HCT116 (cell line): Measurements from ENCODE around the gene CGNL1. TPM values are rescaled to one million over a fixed set of nuclear protein-coding genes. Genes with fewer than 3 reads are reported as not detected.

Experiments
- ATAC-seq: fragments of 200-7000 bp; cut with Tn5 transposase; 2 replicates; pipeline ENCODE4 v1.9.1; 2020; ENCODE audit warnings: mild to moderate bottlenecking, moderate library complexity
- BruUV-seq: library from RNA; stranded (reverse); fragments of 400-500 nt; replicated peaks from 2 replicates; lab custom pipeline; 2021; lab: Mats Ljungman, UMichigan
- CTCF ChIA-PET: fragments of 300-600 bp; sonication (Branson Sonifier 250); formaldehyde crosslinking; loops from one replicate; lab custom pipeline; 2021; ENCODE audit warnings: antibody characterized with exemption; lab: Charles Lee
- POLR2A ChIA-PET: fragments of 300-600, 350-600 bp; sonication (Branson Sonifier 250); formaldehyde crosslinking; loops from one replicate; lab custom pipeline; 2021; ENCODE audit warnings: antibody characterized with exemption; lab: Charles Lee
- RAD21 ChIA-PET, 2 experiments: fragments of 300-600 bp; sonication (Branson Sonifier 250); formaldehyde crosslinking; loops; one replicate each; lab custom pipeline; 2023; ENCODE audit warnings: low total read pairs in 2 of 2; ENCODE audit not compliant: uncharacterized antibody in 2 of 2, unreplicated experiment in 2 of 2, low non-redundant PET in 1 of 2; lab: Charles Lee
- DNase-seq: peaks from one replicate; pipeline ENCODE4 v3.0.0-alpha.2; 2010; ENCODE audit warnings: low read depth, low spot score
- H2AFZ ChIP-seq: fragments of 200-600 bp; shearing (Covaris generic), sonication (generic); 2 replicates; pipeline ENCODE4 v1.6.1; 2017; ENCODE audit warnings: low read depth, mixed run types, mixed read lengths, antibody characterized with exemption, low read length; ENCODE audit not compliant: poor library complexity, severe bottlenecking
- H3K27ac ChIP-seq: 2 replicates; pipeline ENCODE4 v1.5.1; 2012; ENCODE audit warnings: low read depth, low read length
- H3K27me3 ChIP-seq: fragments of 200-600 bp; sonication (generic); 2 replicates; pipeline ENCODE4 v1.6.1; 2016; ENCODE audit warnings: mixed run types, low read length, mixed read lengths; ENCODE audit not compliant: insufficient read depth
- H3K36me3 ChIP-seq, 2 experiments: fragments of 200-500 bp in 1 of 2; fragments of 200-600 bp in 1 of 2; sonication (Bioruptor generic) in 1 of 2; sonication (generic) in 1 of 2; 2 replicates each; pipeline versions ENCODE4 v1.5.1 to v1.6.1; 2014 to 2016; ENCODE audit warnings: low read length in 2 of 2, inconsistent platforms in 1 of 2, mixed read lengths in 1 of 2, mixed run types in 1 of 2; ENCODE audit not compliant: insufficient read depth in 2 of 2, control insufficient read depth in 1 of 2
- H3K4me1 ChIP-seq, 2 experiments: fragments of 200-600 bp in 1 of 2; sonication (generic) in 1 of 2; 2 replicates each; pipeline versions ENCODE4 v1.5.1 to v1.6.1; 2012 to 2017; ENCODE audit warnings: low read length in 2 of 2, inconsistent platforms in 1 of 2, mild to moderate bottlenecking in 1 of 2, mixed read lengths in 1 of 2, mixed run types in 1 of 2, moderate library complexity in 1 of 2; ENCODE audit not compliant: insufficient read depth in 2 of 2, control insufficient read depth in 1 of 2
- H3K4me2 ChIP-seq: fragments of 200-600 bp; sonication (generic); 2 replicates; pipeline ENCODE4 v1.6.1; 2017; ENCODE audit warnings: mixed run types, low read length, mixed read lengths
- H3K4me3 ChIP-seq, 2 experiments: fragments of 200-600 bp in 1 of 2; sonication (generic) in 1 of 2; replicated peaks in 1 of 2; 2 replicates each; pipeline ENCODE4 v1.5.1; 2011 to 2016; ENCODE audit warnings: low read length in 2 of 2, control low read depth in 1 of 2, low read depth in 1 of 2, mild to moderate bottlenecking in 1 of 2, mixed read lengths in 1 of 2, mixed run types in 1 of 2
- H3K79me2 ChIP-seq: fragments of 200-600 bp; sonication (generic); 2 replicates; pipeline ENCODE4 v1.6.1; 2017; ENCODE audit warnings: mild to moderate bottlenecking, mixed run types, low read length, moderate library complexity, mixed read lengths; ENCODE audit not compliant: insufficient read depth
- H3K9ac ChIP-seq: fragments of 200-600 bp; sonication (generic); 2 replicates; pipeline ENCODE4 v1.6.1; 2016; ENCODE audit warnings: low read length, mixed read lengths
- H3K9me2 ChIP-seq: fragments of 200-600 bp; sonication (generic), shearing (Covaris generic); 2 replicates; pipeline ENCODE4 v1.6.1; 2017; ENCODE audit warnings: mixed run types, mild to moderate bottlenecking, moderate library complexity; ENCODE audit not compliant: insufficient read depth
- H3K9me3 ChIP-seq, 2 experiments: fragments of 200-500 bp in 1 of 2; fragments of 200-600 bp in 1 of 2; sonication (Bioruptor generic) in 1 of 2; sonication (generic) in 1 of 2; 2 replicates each; pipeline ENCODE4 v1.6.1; 2014 to 2017; ENCODE audit warnings: low read length in 2 of 2, mixed read lengths in 2 of 2, inconsistent platforms in 1 of 2, low read depth in 1 of 2, mild to moderate bottlenecking in 1 of 2, mixed run types in 1 of 2, moderate library complexity in 1 of 2; ENCODE audit not compliant: control insufficient read depth in 1 of 2, insufficient read depth in 1 of 2
- H4K20me1 ChIP-seq: fragments of 200-600 bp; sonication (generic), shearing (Covaris generic); 2 replicates; pipeline ENCODE4 v1.6.1; 2017; ENCODE audit warnings: mixed run types, mild to moderate bottlenecking, moderate library complexity; ENCODE audit not compliant: insufficient read depth
- CBX3 ChIP-seq: IDR thresholded peaks from 2 replicates; pipeline ENCODE4 v1.6.1; 2012; ENCODE audit warnings: low read depth
- EGR1 ChIP-seq: IDR thresholded peaks from 2 replicates; pipeline ENCODE4 v1.6.1; 2012; ENCODE audit warnings: low read depth
- ELF1 ChIP-seq: IDR thresholded peaks from 2 replicates; pipeline ENCODE4 v1.6.1; 2012; ENCODE audit warnings: low read depth, borderline replicate concordance
- EZH2 ChIP-seq: fragments of 200-600 bp; sonication (generic); IDR thresholded peaks from 2 replicates; pipeline ENCODE4 v1.6.1; 2017; ENCODE audit warnings: antibody characterized with exemption, mixed run types
- EZH2phosphoT487 ChIP-seq: fragments of 200-600 bp; IDR thresholded peaks from 2 replicates; pipeline ENCODE4 v1.6.1; 2018; ENCODE audit warnings: antibody characterized with exemption, borderline replicate concordance
- FOSL1 ChIP-seq: IDR thresholded peaks from 2 replicates; pipeline ENCODE4 v1.6.1; 2012; ENCODE audit warnings: low read depth
- JUND ChIP-seq: IDR thresholded peaks from 2 replicates; pipeline ENCODE4 v1.6.1; 2012
- POLR2A ChIP-seq: IDR thresholded peaks from 2 replicates; pipeline ENCODE4 v1.7.0; 2011; ENCODE audit warnings: borderline replicate concordance; ENCODE audit not compliant: insufficient read depth, insufficient read length; ENCODE audit errors: extremely low read depth
- POLR2AphosphoS5 ChIP-seq: IDR thresholded peaks from 2 replicates; pipeline ENCODE4 v1.6.1; 2011; ENCODE audit warnings: mild to moderate bottlenecking, low read depth, low read length, moderate library complexity
- SIN3A ChIP-seq: IDR thresholded peaks from 2 replicates; pipeline ENCODE4 v1.6.1; 2012; ENCODE audit warnings: low read depth
- SP1 ChIP-seq: IDR thresholded peaks from 2 replicates; pipeline ENCODE4 v1.6.1; 2012; ENCODE audit warnings: low read depth
- SRF ChIP-seq: IDR thresholded peaks from 2 replicates; pipeline ENCODE4 v1.6.1; 2012; ENCODE audit warnings: low read depth
- TCF7L2 ChIP-seq: IDR thresholded peaks from 2 replicates; pipeline ENCODE4 v1.7.0; 2011; ENCODE audit warnings: borderline replicate concordance, inconsistent platforms; ENCODE audit not compliant: insufficient read depth, insufficient read length; ENCODE audit errors: extremely low read depth
- YY1 ChIP-seq: IDR thresholded peaks from 2 replicates; pipeline ENCODE4 v1.6.1; 2011; ENCODE audit warnings: low read length, low read depth, moderate library complexity, mild to moderate bottlenecking; ENCODE audit not compliant: insufficient replicate concordance; ENCODE audit errors: extremely low read depth
- ZFX ChIP-seq: fragments of 450-650 bp; IDR thresholded peaks from 2 replicates; pipeline ENCODE4 v1.6.1; 2017
- ZNF274 ChIP-seq: fragments of 200-500 bp; sonication (Bioruptor generic); IDR thresholded peaks from 2 replicates; pipeline ENCODE4 v1.6.1; 2014; ENCODE audit warnings: mild to moderate bottlenecking, low read depth, low read length, inconsistent platforms
- intact Hi-C: fragments of 100-400 bp; cut with micrococcal nuclease; formaldehyde crosslinking; loops from 2 replicates; pipeline ENCODE4 v1.10.0; 2022
- total RNA-seq: library from RNA; stranded (reverse); gene quantifications from one replicate; pipeline ENCODE4 v1.2.1, GENCODE V29; 2021; ENCODE audit not compliant: unreplicated experiment
- TF ChIP-seq, protein P1 (sequence below): IDR thresholded peaks from 2 replicates; pipeline ENCODE4 v1.6.1; 2012; ENCODE audit warnings: low read depth
- TF ChIP-seq, protein P2 (sequence below): IDR thresholded peaks from 2 replicates; pipeline ENCODE4 v1.6.1; 2012

Gene CGNL1
- total RNA-seq, 1 experiment from 2014 or later, result 2.2 TPM

DNA sequence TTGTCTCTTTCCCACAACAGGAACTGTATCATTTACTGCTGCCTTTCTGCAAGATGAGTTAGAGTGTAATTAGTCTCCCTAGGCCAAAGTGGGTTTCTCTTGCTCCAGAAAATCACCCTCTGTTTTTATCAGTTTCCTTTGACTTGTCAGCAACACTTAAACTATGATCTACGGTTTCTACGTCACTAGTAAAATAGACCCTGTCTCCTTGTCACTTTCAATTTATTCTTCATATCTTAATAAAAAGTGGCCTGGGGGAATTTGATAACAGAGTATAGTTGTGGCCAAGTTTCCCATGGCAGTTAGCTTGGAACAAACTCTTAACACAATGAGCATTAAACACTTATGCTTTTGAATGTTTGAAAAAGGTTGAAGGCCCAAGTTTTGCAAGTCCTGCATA, 79.6 kb downstream of the CGNL1 start:
- no peak overlapping the region for H3K9ac ChIP-seq
- no peak overlapping the region for H3K27ac ChIP-seq
- H4K20me1 ChIP-seq, result no peaks in the 10 kb centered on the region
- H3K36me3 ChIP-seq, result no peaks in the 10 kb centered on the region
- POLR2A ChIA-PET, result no interaction called here
- no peaks in the 10 kb centered on the region for H3K27me3 ChIP-seq
- no peaks in the 10 kb centered on the region for H3K79me2 ChIP-seq
- RAD21 ChIA-PET, result no interaction called here
- intact Hi-C loops, result no loop called here
- no TSS peak for BruUV-seq
- H3K9me3 ChIP-seq, result no peaks in the 10 kb centered on the region
- no peak overlapping the region for H2AFZ ChIP-seq
- no peak overlapping the region for H3K4me3 ChIP-seq
- TF ChIP-seq EZH2 (no peak), ELF1 (no peak), SP1 (no peak), ZFX (no peak), TCF7L2 (no peak), YY1 (no peak), ZNF274 (no peak), SIN3A (no peak), EGR1 (no peak), POLR2AphosphoS5 (no peak), SRF (no peak), CBX3 (no peak), JUND (no peak), FOSL1 (no peak), POLR2A (no peak), EZH2phosphoT487 (no peak)
- TF ChIP-seq, protein P1, sequence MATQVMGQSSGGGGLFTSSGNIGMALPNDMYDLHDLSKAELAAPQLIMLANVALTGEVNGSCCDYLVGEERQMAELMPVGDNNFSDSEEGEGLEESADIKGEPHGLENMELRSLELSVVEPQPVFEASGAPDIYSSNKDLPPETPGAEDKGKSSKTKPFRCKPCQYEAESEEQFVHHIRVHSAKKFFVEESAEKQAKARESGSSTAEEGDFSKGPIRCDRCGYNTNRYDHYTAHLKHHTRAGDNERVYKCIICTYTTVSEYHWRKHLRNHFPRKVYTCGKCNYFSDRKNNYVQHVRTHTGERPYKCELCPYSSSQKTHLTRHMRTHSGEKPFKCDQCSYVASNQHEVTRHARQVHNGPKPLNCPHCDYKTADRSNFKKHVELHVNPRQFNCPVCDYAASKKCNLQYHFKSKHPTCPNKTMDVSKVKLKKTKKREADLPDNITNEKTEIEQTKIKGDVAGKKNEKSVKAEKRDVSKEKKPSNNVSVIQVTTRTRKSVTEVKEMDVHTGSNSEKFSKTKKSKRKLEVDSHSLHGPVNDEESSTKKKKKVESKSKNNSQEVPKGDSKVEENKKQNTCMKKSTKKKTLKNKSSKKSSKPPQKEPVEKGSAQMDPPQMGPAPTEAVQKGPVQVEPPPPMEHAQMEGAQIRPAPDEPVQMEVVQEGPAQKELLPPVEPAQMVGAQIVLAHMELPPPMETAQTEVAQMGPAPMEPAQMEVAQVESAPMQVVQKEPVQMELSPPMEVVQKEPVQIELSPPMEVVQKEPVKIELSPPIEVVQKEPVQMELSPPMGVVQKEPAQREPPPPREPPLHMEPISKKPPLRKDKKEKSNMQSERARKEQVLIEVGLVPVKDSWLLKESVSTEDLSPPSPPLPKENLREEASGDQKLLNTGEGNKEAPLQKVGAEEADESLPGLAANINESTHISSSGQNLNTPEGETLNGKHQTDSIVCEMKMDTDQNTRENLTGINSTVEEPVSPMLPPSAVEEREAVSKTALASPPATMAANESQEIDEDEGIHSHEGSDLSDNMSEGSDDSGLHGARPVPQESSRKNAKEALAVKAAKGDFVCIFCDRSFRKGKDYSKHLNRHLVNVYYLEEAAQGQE, result no peak
- TF ChIP-seq, protein P2, sequence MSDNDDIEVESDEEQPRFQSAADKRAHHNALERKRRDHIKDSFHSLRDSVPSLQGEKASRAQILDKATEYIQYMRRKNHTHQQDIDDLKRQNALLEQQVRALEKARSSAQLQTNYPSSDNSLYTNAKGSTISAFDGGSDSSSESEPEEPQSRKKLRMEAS, result no peak
- DNase-seq (no peak), ATAC-seq (no peak)
- no peaks in the 10 kb centered on the region for H3K9me2 ChIP-seq
- H3K4me1 ChIP-seq, result no peaks in the 10 kb centered on the region
- CTCF ChIA-PET, result no interaction called here
- H3K4me2 ChIP-seq, result no peak overlapping the region
